ENCODE data around the gene ZNF24. TPM values are rescaled to one million over a fixed set of nuclear protein-coding genes. Genes with fewer than 3 reads are reported as not detected.
A peak's percentile ranks its signal among the peaks of the same experiment; 100 is the strongest.

The ZNF24 gene
- total RNA-seq, 2 experiments from 2014 or later = 46.8 to 47.8 TPM

DNA sequence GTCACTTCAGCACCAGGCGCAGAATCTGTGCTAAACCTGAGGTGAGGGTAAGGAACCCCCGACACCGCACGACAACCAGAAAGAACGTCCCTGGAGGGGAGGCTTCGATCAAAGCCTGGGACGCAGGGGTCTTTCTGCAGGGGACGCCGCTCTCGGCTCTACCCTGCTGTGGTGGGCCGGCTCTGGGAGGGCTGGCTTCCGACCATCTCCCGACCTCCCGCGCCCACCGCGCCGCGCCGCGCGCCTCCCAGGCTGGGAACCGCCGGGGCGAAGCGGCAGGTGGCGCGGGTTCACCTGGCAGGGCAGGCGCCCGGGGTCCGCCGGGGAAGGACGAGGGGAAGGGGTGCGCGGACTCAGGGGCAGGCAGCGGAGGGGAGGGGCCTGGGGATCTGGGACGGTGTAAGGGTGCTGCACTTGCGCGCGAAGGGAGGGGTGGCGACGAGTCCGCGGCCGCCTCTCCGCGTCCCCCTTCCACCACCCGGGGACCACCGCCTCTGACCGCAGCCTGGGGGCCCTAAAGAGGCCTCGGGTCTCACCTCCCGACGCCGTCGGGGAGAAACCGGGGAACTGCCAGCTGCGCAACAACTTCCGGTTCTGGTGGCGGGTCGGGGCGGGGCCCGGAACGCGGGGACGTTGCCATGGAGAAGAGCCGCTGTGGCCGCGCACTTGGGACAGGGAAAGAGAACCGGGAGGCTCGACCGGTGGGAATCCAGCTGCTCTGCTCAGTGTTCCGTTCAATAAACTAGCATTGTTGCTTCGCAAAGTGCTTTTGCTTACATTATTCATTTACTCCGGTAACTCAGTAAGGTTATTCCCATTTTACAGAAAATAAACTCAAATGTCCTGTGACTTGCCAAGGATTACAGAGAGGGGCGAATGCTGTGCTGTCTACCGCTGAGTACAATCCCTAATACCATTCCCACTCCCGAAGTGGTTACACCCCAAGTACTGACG is 32.8 kb upstream of the ZNF24 start, which contains the start of gene ZNF396:
ZNF396 (minus strand) TSS at position 596 of the 954 bp plus-strand sequence. CDS start 3,045 bp downstream, outside the sequence.
- CTCF ChIA-PET = interaction anchor here (0.6 to 0.7 kb wide), 2 partner anchors 26 to 460 kb away, joined by 3 to 7 read pairs; no protein-coding TSS in a partner anchor
- H3K36me3 Mint-ChIP-seq (ENCODE audit: low read depth) = no peaks in the 10 kb centered on the region
- H3K4me3 Mint-ChIP-seq = peak within 1 kb of the TSS; percentile 79
- H3K9me3 Mint-ChIP-seq = no peaks in the 10 kb centered on the region
- H3K27ac Mint-ChIP-seq = peak within 1 kb of the TSS; percentile 13
- intact Hi-C loops (cut with micrococcal nuclease) = loop anchor here (1.0 to 10.0 kb wide), 5 partner anchors 33 to 512 kb away; partner anchors contain the start of genes ZNF24 and ZSCAN30
- no peaks in the 10 kb centered on the region for H3K27me3 Mint-ChIP-seq (ENCODE audit: low read depth)
- peaks cover 6% of the 10 kb centered on the region for H3K4me1 Mint-ChIP-seq (ENCODE audit: low read depth)
- peak; percentile 83 for DNase-seq

DNA sequence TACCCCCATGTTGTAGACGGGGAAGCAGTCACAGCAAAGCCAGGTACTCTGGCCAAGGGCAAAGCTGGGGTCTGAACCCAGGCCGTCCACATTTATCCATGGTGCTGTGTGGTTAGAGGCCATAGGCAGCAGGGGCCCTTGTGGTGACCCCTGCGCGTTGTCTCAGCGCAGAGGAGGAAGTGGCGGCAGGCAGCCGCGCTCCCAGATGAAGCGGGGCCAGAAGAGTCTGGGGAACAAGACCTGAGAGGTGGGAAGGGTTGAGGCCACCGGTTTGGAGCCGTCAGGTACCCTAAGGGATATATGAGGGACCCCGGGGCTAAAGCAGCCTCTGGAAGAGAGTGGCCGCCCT is 32.1 kb upstream of the ZNF24 start:
- CTCF ChIA-PET = interaction anchor here (1.4 kb wide), 1 partner anchor 10 kb away, joined by 4 read pairs; no protein-coding TSS in a partner anchor
- no peaks in the 10 kb centered on the region for H3K9me3 Mint-ChIP-seq
- H3K4me1 Mint-ChIP-seq (ENCODE audit: low read depth) = peaks cover 8% of the 10 kb centered on the region
- no peaks in the 10 kb centered on the region for H3K27me3 Mint-ChIP-seq (ENCODE audit: low read depth)
- H3K27ac Mint-ChIP-seq = peak overlapping the region; percentile 13
- intact Hi-C loops (cut with micrococcal nuclease) = loop anchor here (1.0 to 10.0 kb wide), 4 partner anchors 86 to 512 kb away; partner anchors contain the start of gene ZSCAN30
- DNase-seq = peak; percentile 32
- peak overlapping the region; percentile 79 for H3K4me3 Mint-ChIP-seq
- no peaks in the 10 kb centered on the region for H3K36me3 Mint-ChIP-seq (ENCODE audit: low read depth)

DNA sequence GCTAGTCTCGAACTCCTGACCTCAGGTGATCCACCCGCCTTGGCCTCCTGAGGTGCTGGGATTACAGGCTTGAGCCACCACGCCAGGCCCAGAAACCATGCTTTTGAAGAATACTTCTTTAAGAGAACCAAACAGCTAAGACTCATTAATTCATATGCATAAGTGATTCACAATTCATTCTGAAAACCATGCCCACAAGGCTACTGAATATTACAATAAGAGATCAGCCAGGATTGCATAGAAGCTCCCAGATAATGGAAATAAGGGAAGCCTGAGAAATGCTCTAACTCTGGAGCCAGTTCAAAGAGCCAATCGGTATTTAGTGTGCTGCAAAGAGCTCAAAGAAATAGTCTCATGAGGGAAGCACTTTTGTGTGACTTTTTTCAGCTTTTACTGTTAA is 30.5 kb upstream of the ZNF24 start:
- Mint-ChIP-seq H3K27me3 (ENCODE audit: low read depth) (no peaks in the 10 kb centered on the region), H3K9me3 (no peaks in the 10 kb centered on the region), H3K27ac (no peak overlapping the region), H3K36me3 (ENCODE audit: low read depth) (no peaks in the 10 kb centered on the region), H3K4me3 (no peak overlapping the region), H3K4me1 (ENCODE audit: low read depth) (peaks cover 8% of the 10 kb centered on the region)
- no peak for DNase-seq
- intact Hi-C loops (cut with micrococcal nuclease) = loop anchor here (5.0 to 10.0 kb wide), 2 partner anchors 347 to 510 kb away; no protein-coding TSS in a partner anchor
- CTCF ChIA-PET = interaction anchor here (1.0 to 3.3 kb wide), 2 partner anchors 12 to 135 kb away, joined by 4 to 11 read pairs; no protein-coding TSS in a partner anchor

DNA sequence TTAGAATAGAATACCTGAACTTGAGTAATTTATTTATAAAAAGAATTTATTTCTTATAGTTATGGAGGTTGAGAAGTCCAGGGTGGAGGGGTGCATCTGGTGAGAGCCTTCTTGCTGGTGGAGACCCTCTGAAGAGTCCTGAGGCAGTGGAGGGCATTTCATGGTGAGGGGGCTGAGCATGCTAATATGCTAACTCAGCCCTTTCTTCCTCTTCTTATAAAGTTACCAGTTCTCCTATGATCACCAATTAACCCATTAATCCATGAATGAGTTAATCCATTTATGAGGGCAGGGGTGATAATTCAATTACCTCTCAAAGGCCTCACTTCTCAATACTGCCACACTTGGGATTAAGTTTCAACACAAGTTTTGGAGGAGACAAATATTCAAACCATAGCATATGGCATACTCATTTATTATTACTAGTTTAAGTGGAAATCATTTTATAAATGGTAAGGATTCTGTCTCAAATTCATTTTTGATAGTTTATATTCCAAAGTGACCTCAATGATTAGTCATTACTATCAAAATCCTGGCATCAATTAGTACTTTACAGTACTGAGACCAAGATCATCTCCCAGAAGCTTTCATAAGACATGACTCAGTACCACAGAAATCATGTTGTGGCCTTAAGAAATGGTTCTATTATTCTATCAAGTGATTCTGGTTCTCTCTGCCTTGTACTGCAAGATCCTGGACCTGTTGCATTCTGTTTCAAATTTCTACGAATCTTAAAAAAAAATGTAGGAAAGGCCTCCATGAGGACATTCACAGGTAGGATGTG is 27.4 kb upstream of the ZNF24 start:
- intact Hi-C loops (cut with micrococcal nuclease) = loop anchor here (10.0 kb wide), 1 partner anchor 507 kb away; no protein-coding TSS in a partner anchor
- Mint-ChIP-seq H3K9me3 (no peaks in the 10 kb centered on the region), H3K4me1 (ENCODE audit: low read depth) (peaks cover 8% of the 10 kb centered on the region), H3K27ac (no peak overlapping the region), H3K36me3 (ENCODE audit: low read depth) (no peaks in the 10 kb centered on the region), H3K27me3 (ENCODE audit: low read depth) (no peaks in the 10 kb centered on the region), H3K4me3 (no peak overlapping the region)
- no peak for DNase-seq
- CTCF ChIA-PET = interaction anchor here (1.3 to 3.3 kb wide), 3 partner anchors 15 to 16 kb away, joined by 3 to 11 read pairs (median 9); no protein-coding TSS in a partner anchor

DNA sequence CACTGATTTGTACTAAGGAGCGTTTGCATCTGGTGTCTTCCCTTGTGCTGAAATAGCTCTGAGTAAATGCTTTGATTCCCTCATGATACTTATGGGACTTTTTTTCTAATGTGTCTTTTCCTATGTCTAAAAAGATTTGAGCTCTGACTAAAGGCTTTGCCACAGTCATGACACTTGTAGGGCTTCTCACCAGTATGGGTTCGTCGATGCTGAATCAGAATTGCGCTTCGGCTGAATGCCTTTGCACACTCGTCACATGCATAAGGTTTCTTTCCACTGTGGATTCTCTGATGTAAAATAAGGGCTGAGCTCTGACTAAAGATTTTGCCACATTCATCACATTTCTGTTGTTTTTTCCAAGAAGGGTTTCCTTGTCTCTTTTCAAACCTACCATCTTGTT is 24.9 kb upstream of the ZNF24 start:
- CTCF ChIA-PET = interaction anchor here (1.5 to 2.9 kb wide), 2 partner anchors 14 to 17 kb away, joined by 3 to 9 read pairs; no protein-coding TSS in a partner anchor
- Mint-ChIP-seq H3K27me3 (ENCODE audit: low read depth) (no peaks in the 10 kb centered on the region), H3K9me3 (no peaks in the 10 kb centered on the region), H3K4me3 (no peak overlapping the region), H3K4me1 (ENCODE audit: low read depth) (peaks cover 8% of the 10 kb centered on the region), H3K27ac (no peak overlapping the region), H3K36me3 (ENCODE audit: low read depth) (no peaks in the 10 kb centered on the region)
- intact Hi-C loops (cut with micrococcal nuclease) = no loop called here
- no peak for DNase-seq

DNA sequence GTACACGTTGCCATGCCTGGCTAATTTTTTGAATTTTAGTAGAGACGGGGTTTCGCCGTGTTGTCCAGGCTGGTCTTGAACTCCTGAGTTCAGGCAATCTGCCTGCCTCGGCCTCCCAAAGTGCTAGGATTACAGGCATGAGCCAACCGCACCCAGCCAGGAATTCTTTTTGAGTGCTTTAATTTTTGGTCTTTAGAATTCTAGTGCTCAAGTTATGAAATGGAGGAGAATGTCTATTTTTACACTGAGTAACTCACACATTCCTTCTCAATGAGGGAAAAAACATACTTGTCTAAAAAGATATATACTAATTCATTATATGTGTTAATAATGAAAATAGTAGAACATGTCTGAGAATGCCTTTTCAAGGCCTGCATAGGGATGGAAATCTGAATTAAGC is 24.4 kb upstream of the ZNF24 start:
- Mint-ChIP-seq H3K27me3 (ENCODE audit: low read depth) (no peaks in the 10 kb centered on the region), H3K9me3 (no peaks in the 10 kb centered on the region), H3K4me1 (ENCODE audit: low read depth) (peaks cover 8% of the 10 kb centered on the region), H3K36me3 (ENCODE audit: low read depth) (no peaks in the 10 kb centered on the region), H3K4me3 (no peak overlapping the region), H3K27ac (no peak overlapping the region)
- no peak for DNase-seq
- CTCF ChIA-PET = interaction anchor here (2.9 kb wide), 1 partner anchor 18 kb away, joined by 9 read pairs; no protein-coding TSS in a partner anchor
- intact Hi-C loops (cut with micrococcal nuclease) = no loop called here

DNA sequence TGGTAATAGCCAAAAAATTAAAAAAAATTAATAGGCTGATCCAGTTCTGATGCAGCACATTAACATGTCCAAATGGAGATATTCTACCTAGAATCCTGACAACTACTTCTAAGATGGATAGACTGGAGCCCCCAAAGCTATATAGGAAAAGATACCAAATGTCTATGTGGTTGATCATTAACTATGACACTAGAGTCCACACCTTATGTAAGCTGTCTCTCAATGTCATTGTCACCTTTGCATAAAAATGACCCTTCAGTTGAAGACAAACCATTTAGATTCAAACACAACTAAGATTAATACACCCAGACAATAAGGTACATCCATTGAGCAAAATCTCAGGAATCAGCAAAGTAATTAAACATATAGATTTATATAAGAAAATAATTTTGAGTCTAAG is 18.3 kb upstream of the ZNF24 start:
- intact Hi-C loops (cut with micrococcal nuclease) = no loop called here
- Mint-ChIP-seq H3K4me1 (ENCODE audit: low read depth) (no peaks in the 10 kb centered on the region), H3K9me3 (no peaks in the 10 kb centered on the region), H3K27ac (no peak overlapping the region), H3K27me3 (ENCODE audit: low read depth) (no peaks in the 10 kb centered on the region), H3K4me3 (no peak overlapping the region), H3K36me3 (ENCODE audit: low read depth) (no peaks in the 10 kb centered on the region)
- no peak for DNase-seq
- CTCF ChIA-PET = interaction anchor here (1.0 kb wide), 1 partner anchor 8 kb away, joined by 3 read pairs; no protein-coding TSS in a partner anchor

DNA sequence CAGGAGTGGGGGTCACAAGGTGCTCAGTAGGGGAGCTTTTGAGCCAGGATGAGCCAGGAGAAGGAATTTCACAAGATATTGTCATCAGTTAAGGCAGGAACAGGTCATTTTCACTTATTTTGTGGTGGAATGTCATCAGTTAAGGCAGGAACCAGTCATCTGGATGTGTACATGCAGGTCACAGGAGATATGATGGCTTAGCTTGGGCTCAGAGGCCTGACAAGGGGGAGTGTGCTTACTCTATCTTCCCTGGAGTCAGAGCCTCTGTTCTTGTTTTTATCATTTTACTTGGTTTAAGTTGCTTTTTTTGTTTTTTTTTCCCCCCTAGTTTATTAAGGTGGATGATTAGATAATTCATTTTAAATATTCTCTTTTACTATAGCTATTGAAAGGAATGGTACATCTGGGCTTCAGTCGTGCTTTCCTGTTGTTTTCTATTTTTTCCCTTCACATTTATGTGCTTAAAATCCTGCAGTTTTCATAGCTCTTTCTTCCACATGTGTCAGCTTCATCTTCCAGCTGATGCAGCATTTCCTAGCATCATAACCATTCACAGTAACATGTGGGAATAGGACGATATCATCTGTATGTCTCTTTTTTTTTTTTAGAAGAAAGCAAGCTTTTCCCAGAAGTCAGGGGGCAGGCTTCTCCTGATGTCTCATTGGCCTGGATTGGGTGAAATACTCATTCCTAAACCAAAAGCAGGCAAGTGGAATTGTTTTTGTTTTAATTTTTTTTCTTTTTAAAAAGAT is 17.5 kb upstream of the ZNF24 start:
- CTCF ChIA-PET = interaction anchor here (0.6 to 1.0 kb wide), 2 partner anchors 9 to 476 kb away, joined by 3 to 4 read pairs; no protein-coding TSS in a partner anchor
- Mint-ChIP-seq H3K4me3 (no peak overlapping the region), H3K36me3 (ENCODE audit: low read depth) (no peaks in the 10 kb centered on the region), H3K4me1 (ENCODE audit: low read depth) (no peaks in the 10 kb centered on the region), H3K27me3 (ENCODE audit: low read depth) (no peaks in the 10 kb centered on the region), H3K9me3 (no peaks in the 10 kb centered on the region), H3K27ac (no peak overlapping the region)
- DNase-seq = no peak
- intact Hi-C loops (cut with micrococcal nuclease) = no loop called here

DNA sequence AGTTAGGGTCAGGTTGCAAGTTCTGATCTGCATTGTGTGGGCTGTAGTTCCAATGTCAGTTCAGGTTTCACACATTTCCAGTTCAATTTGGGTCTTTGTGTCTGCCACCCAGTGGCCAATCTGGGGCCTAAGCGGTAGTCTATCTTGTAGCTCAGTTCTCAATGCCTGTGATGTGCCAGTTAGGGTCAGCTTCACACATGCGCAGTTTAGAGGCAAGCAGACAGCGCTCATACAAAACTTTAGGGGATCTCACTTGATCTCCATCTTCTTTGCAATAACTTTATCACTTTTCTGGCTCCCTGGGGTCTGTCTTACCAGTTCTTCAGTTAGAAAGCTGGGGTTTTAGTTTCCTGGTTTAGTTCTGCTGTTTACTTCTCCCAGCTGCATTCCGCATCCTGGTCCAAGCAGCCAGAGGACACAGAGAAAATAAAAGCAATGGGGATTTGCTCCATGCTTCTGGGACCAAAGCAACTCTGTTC is 11.0 kb upstream of the ZNF24 start:
- Mint-ChIP-seq H3K4me1 (ENCODE audit: low read depth) (peaks cover 5% of the 10 kb centered on the region), H3K4me3 (no peak overlapping the region), H3K9me3 (peaks cover 8% of the 10 kb centered on the region), H3K27me3 (ENCODE audit: low read depth) (no peaks in the 10 kb centered on the region), H3K27ac (no peak overlapping the region), H3K36me3 (ENCODE audit: low read depth) (peaks cover 2% of the 10 kb centered on the region)
- intact Hi-C loops (cut with micrococcal nuclease) = loop anchor here (1.0 to 2.0 kb wide), 4 partner anchors 114 to 349 kb away; partner anchors contain the start of gene ZNF397
- peak; percentile 68 for DNase-seq
- CTCF ChIA-PET = interaction anchor here (0.6 to 2.0 kb wide), 16 partner anchors 10 to 348 kb away, joined by 3 to 17 read pairs (median 4); partner anchors contain the start of gene ZNF24

DNA sequence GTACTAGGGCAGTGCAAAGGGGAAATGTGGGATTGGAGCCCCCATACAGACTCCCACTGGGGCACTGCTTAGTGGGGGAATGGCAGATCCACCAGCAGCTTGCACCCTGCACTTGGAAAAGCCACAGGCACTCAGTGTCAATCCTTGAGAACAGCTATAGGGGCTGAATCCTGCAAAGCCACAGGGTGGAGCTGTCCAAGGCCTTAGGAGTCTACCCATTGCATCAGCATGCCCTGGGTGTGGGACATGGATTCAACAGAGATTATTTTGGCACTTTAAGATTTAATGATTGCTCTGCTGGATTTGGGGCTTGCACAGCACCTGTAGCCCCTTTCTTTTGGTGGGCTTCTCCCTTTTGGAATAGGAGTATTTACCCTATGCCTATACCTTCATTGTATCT is 8.6 kb upstream of the ZNF24 start:
- H3K4me3 Mint-ChIP-seq = no peak overlapping the region
- intact Hi-C loops (cut with micrococcal nuclease) = no loop called here
- peaks cover 2% of the 10 kb centered on the region for H3K36me3 Mint-ChIP-seq (ENCODE audit: low read depth)
- H3K4me1 Mint-ChIP-seq (ENCODE audit: low read depth) = peaks cover 5% of the 10 kb centered on the region
- no peaks in the 10 kb centered on the region for H3K27me3 Mint-ChIP-seq (ENCODE audit: low read depth)
- CTCF ChIA-PET = no interaction called here
- no peak overlapping the region for H3K27ac Mint-ChIP-seq
- DNase-seq = no peak
- H3K9me3 Mint-ChIP-seq = peaks cover 8% of the 10 kb centered on the region

DNA sequence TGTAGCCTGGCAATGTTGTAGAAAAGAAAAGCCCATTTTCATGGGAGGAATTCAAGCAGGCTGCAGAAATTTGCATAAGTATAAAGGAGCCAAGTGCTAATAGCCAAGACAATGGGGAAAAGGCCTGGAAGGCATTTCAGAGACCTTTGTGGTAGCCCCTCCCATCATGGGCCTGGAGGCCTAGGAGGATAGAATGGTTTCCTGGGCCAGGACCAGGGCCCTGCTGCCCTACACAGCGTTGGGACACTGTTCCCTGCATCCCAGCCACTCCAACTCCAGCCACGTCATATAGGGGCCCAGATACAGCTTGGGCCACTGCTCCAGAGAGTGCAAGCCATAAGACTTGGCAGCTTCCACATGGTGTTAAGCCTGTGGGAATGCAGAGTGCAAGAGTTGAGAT is 8.1 kb upstream of the ZNF24 start:
- peaks cover 5% of the 10 kb centered on the region for H3K4me1 Mint-ChIP-seq (ENCODE audit: low read depth)
- intact Hi-C loops (cut with micrococcal nuclease) = no loop called here
- H3K9me3 Mint-ChIP-seq = peaks cover 8% of the 10 kb centered on the region
- H3K27ac Mint-ChIP-seq = no peak overlapping the region
- no peak for DNase-seq
- CTCF ChIA-PET = interaction anchor here (1.2 kb wide), 1 partner anchor 346 kb away, joined by 4 read pairs; no protein-coding TSS in a partner anchor
- no peaks in the 10 kb centered on the region for H3K27me3 Mint-ChIP-seq (ENCODE audit: low read depth)
- no peak overlapping the region for H3K4me3 Mint-ChIP-seq
- peaks cover 2% of the 10 kb centered on the region for H3K36me3 Mint-ChIP-seq (ENCODE audit: low read depth)

All from activated naive CD4-positive, alpha-beta T cell treated with anti-CD3 and anti-CD28 coated beads for 36 hours (primary cell).